Stimulated activated CD8-positive, alpha-beta memory T cell treated with anti-CD3 and anti-CD28 coated beads, Interleukin-7, amount 100 ng/mL, for 24 hours (primary cell): Measurements from ENCODE around the gene SCAF1.
"Not testable (repeated sequence)": the region's sequence is repeated elsewhere in the genome, so short reads cannot be mapped to it uniquely, and the experiment has no call there.

Experiments used
- DNase-seq: peaks from one replicate; pipeline ENCODE4 v3.0.0-alpha.2; 2020; ENCODE audit warnings: low read depth

Gene SCAF1

GRCh38 chr19:49614096-49614833 lies 27.7 kb upstream of the SCAF1 start:
- DNase-seq = no peak

DNA sequence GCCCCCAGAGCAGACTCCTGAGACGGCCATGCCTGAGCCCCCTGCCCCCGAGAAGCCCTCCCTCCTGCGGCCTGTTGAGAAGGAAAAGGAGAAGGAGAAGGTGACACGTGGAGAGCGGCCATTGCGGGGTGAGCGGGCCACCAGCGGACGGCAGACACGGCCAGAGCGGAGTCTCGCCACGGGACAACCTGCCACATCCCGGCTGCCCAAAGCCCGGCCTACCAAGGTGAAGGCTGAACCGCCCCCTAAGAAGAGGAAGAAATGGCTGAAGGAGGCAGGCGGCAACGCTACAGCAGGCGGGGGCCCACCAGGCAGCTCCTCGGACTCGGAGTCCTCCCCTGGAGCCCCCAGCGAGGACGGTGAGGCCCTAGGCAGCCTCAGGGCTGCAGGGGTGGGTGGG lies 26.1 kb upstream of the SCAF1 start:
- no peak for DNase-seq

DNA sequence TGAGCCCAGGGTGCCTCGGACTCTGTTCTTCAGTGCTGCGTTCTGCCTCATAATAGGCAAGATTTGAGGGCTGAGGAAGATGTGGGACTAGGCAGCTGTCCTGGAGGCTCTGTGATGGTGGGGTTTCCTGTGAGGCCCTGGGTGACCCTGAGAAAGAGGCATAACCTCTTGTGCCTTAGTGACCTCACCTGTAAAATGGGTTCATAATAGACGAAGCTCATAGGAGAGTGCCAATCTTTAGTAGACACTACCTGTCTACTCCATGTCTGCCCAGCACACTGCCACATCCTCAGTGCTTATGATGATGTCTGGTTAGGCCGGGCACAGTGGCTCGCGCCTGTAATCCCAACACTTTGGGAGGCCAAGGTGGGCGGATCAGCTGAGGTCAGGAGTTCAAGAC lies 25.5 kb upstream of the SCAF1 start:
- no peak for DNase-seq

- no peak for DNase-seq
Measured at GRCh38 chr19:49616945-49617344, 25.1 kb upstream of the SCAF1 start.

DNA sequence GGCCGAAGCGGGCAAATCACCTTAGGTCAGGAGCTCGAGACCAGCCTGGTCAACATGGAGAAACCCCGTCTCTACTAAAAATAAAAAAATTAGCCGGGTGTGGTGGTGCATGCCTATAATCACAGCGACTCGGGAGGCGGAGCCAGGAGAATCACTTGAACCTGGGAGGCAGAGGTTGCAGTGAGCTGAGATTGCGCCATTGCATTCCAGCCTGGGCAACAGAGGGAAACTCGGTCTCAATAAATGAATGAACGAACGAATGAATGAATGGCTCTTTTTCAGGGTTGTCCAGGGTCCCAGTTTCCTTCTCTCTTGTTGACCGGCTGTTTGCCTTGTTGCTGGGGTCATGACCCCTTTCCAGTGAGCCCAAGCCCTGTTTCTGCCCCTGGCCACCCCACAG lies 24.1 kb upstream of the SCAF1 start:
- DNase-seq = not testable (repeated sequence)

DNA sequence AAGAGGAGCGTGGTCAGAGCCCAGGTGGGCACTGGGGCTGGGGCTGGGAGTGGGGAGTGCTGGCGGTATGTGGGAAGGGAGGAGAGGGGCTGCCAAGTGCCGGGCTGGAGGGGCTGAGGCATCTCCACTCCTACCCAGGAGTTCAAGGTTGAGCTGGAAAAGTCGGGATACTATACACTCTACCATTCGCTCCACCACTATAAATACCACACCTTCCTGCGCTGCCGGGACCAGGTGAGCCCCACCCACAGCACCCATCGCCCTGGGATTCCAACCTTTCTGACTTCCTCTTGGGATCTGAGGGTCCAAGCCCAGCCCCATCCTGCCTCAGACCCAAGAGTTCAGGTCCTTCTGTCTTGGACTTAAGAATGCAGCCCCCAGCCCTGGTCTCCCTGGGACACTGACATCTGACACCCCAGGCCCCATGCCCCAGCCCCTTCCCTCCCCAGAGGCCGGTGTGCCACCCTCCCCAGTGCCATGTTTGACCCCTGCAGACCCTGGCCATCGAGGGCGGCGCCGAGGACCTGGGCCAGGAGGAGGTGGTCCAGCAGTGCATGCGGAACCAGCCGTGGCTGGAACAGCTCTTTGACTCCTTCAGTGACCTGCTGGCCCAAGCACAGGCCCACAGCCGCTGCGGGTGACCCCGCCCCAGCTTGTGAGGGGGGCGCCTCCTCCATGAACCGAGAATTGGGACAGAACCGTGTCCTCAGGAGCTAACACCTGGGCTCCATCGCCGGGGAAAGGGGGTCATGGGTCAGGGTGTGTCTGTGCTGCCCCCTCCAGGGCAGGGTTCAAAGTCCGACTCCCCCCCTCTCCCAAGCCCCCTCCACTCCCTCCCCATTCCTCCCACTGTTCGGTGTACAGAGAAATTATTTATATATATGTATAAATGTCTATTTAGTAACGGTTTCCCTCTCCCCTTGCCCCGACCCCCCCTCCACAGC lies 16.8 kb upstream of the SCAF1 start:
- no peak for DNase-seq

DNA sequence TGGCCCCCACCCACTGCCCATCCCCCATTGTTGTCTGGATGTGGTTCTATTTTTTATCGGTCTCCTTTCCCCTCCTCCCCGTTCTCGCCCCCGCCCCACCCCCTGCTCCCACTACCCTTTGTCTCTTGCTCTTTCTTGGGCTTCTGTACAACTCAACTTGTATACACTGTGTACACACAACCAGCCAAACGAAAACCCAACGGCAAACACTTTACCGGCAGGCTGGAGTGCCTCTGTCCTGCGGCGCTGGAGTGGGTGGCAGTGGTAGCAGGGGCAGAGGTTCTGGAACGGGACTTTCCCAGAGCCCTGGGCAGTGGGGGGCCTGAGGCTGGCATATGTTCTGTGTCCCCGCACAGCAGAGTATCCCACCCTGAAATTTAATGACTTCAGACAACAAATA lies 15.8 kb upstream of the SCAF1 start:
- DNase-seq = no peak

GRCh38 chr19:49629659-49630058 lies 12.3 kb upstream of the SCAF1 start:
- no peak for DNase-seq

GRCh38 chr19:49631014-49631588 lies 10.9 kb upstream of the SCAF1 start:
- no peak for DNase-seq

- no peak for DNase-seq
Measured at GRCh38 chr19:49631610-49632192, 10.3 kb upstream of the SCAF1 start.

DNA sequence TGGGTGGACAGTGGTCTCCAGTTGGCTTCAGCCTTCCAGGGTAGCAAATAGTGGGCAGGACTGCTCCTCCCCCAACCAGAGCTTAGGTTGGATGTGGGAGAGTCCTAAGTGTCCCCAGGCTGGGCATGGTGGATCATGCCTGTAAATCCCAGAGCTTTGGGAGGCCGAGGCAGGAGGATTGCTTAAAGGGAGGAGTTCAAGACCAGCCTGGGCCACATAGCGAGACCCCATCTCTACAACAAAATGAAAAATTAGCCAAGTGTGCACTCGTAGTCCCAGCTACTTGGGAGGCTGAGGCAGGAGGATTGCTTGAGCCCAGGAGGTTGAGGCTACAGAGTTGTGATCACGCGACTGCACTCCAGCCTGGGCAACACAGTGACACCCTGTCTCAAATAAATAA lies 9.4 kb upstream of the SCAF1 start:
- no peak for DNase-seq

- DNase-seq = not testable (repeated sequence)
Measured at GRCh38 chr19:49633273-49633672, 8.7 kb upstream of the SCAF1 start.

DNA sequence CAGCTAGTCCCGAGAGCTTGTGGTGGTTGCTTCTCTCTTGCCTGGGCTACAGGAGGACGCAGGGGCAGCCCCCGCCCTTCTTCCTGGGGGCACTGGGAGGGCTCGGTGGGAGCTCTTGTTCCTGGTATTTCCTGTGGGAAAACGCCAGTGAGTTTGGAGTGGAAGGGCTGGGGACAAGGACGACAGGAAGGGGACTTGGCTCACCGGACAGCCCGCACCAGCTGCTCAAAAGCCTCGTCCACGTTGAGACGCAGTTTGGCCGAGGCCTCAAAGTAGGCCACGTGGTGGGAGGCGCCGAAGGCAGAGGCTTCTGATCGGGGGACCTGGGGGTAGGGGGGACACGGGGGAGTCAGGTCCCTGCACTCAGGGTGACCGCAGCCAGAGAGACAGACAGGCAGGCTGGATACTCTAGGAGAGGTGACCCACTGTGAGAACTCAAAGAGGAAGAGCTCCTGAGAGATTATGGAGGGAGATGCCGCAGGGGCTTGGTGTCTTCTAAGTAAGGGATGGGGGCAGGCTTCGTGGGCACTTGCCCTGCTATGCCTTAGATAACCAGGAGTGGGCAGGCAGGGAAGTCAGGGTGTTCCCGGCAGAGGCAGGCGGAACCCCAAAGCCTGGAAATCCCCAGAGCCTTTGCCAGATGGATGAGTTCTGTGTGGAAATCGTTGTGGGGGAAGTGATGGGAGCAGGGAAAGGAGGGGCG lies 6.3 kb upstream of the SCAF1 start:
- DNase-seq = no peak

- no peak for DNase-seq
Measured at GRCh38 chr19:49636233-49636932, 5.6 kb upstream of the SCAF1 start.

DNA sequence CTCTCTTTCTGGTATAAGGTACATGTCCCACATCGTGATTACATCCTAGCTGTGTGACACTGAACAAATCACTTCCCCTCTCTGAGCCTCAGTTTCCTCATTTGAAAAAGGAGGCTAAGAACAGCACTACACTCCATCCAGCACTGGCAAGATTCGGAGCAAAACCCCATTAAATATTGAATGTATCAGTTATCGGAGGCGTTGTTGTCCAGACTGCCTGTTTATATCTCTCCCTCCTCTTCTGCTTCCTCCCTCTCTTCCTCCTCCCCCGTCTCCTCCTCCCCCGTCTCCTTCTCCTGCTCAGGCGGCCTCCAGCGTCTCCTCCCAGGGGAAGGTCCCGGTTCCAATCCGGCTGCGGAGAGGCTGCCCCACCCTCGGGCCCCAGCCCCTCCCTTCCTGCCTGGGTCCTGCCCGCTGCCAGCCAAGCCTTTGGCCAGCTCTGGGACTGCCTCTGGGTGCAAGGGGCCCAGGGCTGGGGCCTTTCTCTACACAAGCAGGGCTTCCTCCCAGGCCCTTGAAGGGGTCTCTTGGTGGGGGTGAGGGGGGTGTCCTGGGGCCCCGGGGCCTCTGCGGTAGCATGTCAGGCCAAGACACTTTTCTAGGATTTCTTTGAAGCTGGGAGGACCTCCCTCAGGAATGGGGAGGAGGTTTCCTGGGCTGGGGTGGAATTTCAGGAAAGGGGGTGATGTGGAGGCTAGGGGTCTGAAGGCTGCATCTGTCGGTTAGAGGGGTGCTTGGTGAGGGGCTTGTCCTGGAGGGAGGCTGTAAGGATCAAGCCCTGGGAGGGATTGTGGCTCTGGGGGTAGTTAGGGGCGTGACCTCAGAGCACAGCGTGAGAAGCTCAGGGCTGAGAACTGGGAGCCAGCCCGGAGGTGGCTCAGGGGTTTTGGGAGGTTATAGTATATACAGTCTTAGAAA lies 3.9 kb upstream of the SCAF1 start:
- DNase-seq = no peak

- no peak for DNase-seq
Measured at GRCh38 chr19:49639401-49640112, 2.5 kb upstream of the SCAF1 start.

GRCh38 chr19:49640113-49640898 lies 1.7 kb upstream of the SCAF1 start, which contains the start of gene RRAS:
TSS of gene RRAS (minus strand) at chr19:49640143. CDS start at chr19:49640098, 45 bp downstream.
- peak; percentile 99 for DNase-seq

GRCh38 chr19:49642492-49643035 lies 555 bp downstream of the SCAF1 start:
- DNase-seq = no peak
